GM19455 (cell line): Measurements from ENCODE around the gene ASIC3.
"Not testable (repeated sequence)": the region's sequence is repeated elsewhere in the genome, so short reads cannot be mapped to it uniquely, and the experiment has no call there.

Experiments
- ATAC-seq: cut with Tn5 transposase; IDR thresholded peaks from one replicate; pipeline ENCODE4 v1.9.1; 2021; ENCODE audit not compliant: unreplicated experiment

The ASIC3 gene

GRCh38 chr7:151032936-151033863 is 15.1 kb upstream of the ASIC3 start:
- no peak for ATAC-seq

GRCh38 chr7:151033864-151034249 is 14.5 kb upstream of the ASIC3 start:
- no peak for ATAC-seq

- ATAC-seq, result no peak
These were observed 13.9 kb upstream of the ASIC3 start for GRCh38 chr7:151034312-151035025.

GRCh38 chr7:151035026-151035717 is 13.2 kb upstream of the ASIC3 start:
- no peak for ATAC-seq

GRCh38 chr7:151035902-151036301 is 12.4 kb upstream of the ASIC3 start:
- no peak for ATAC-seq

- ATAC-seq, result no peak
These were observed 9.1 kb upstream of the ASIC3 start for GRCh38 chr7:151038951-151039849.

- no peak for ATAC-seq
These were observed 8.3 kb upstream of the ASIC3 start for GRCh38 chr7:151039850-151040548.

- ATAC-seq, result no peak
These were observed 7.5 kb upstream of the ASIC3 start for GRCh38 chr7:151040616-151041375.

GRCh38 chr7:151043449-151043848 is 4.9 kb upstream of the ASIC3 start:
- ATAC-seq, result not testable (repeated sequence)

GRCh38 chr7:151043959-151044358 is 4.4 kb upstream of the ASIC3 start:
- no peak for ATAC-seq

- ATAC-seq, result no peak
These were observed 3.1 kb upstream of the ASIC3 start for GRCh38 chr7:151045262-151045661.

GRCh38 chr7:151045967-151046366 is 2.4 kb upstream of the ASIC3 start:
- ATAC-seq, result no peak

GRCh38 chr7:151046603-151047573 is 1.4 kb upstream of the ASIC3 start:
- no peak for ATAC-seq

GRCh38 chr7:151048911-151049463 is 656 bp downstream of the ASIC3 start:
- ATAC-seq, result no peak

GRCh38 chr7:151051108-151051507 is 2.8 kb downstream of the ASIC3 start:
- ATAC-seq, result no peak

GRCh38 chr7:151053096-151053495 is 4.8 kb downstream of the ASIC3 start:
- no peak for ATAC-seq

- no peak for ATAC-seq
These were observed 5.4 kb downstream of the ASIC3 start for GRCh38 chr7:151053751-151054150.

- no peak for ATAC-seq
These were observed 7.9 kb downstream of the ASIC3 start for GRCh38 chr7:151056283-151056665.
